ENCODE results near the gene CUZD1.
"Not testable (repeated sequence)": the region's sequence is repeated elsewhere in the genome, so short reads cannot be mapped to it uniquely, and the experiment has no call there.

The CUZD1 gene, protein sequence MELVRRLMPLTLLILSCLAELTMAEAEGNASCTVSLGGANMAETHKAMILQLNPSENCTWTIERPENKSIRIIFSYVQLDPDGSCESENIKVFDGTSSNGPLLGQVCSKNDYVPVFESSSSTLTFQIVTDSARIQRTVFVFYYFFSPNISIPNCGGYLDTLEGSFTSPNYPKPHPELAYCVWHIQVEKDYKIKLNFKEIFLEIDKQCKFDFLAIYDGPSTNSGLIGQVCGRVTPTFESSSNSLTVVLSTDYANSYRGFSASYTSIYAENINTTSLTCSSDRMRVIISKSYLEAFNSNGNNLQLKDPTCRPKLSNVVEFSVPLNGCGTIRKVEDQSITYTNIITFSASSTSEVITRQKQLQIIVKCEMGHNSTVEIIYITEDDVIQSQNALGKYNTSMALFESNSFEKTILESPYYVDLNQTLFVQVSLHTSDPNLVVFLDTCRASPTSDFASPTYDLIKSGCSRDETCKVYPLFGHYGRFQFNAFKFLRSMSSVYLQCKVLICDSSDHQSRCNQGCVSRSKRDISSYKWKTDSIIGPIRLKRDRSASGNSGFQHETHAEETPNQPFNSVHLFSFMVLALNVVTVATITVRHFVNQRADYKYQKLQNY

DNA sequence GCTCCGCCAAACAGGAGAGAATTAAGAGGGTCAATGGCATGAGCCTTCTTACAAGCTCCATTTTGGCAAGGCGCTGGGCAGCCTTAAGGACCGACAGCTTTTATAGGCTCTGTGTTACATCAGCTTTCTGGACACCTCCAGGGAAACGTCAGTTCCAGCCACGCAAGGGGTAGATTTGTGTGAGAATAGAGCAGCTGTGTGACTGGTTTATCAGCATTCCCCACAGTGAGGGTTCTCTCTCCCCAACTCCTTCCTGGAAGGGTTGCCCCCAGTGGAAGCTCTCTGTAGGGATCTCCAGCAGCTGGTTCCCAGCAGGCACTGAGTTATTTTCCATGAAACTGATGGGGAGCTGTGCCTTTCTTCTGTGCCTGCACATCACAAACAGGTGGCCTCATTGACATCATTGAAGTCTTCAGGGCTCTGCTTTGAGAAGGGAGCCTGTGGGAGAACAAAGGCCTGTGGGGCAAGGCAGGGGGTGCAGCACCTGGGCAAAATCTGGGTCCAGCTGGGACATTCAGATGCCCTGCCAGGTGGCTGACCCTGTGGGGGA lies at the start of gene CUZD1:
CUZD1 (minus strand) TSS at position 75 of the 550 bp plus-strand sequence; CDS start at position 61, 14 bp downstream.
- DNase-seq, result no peak

DNA sequence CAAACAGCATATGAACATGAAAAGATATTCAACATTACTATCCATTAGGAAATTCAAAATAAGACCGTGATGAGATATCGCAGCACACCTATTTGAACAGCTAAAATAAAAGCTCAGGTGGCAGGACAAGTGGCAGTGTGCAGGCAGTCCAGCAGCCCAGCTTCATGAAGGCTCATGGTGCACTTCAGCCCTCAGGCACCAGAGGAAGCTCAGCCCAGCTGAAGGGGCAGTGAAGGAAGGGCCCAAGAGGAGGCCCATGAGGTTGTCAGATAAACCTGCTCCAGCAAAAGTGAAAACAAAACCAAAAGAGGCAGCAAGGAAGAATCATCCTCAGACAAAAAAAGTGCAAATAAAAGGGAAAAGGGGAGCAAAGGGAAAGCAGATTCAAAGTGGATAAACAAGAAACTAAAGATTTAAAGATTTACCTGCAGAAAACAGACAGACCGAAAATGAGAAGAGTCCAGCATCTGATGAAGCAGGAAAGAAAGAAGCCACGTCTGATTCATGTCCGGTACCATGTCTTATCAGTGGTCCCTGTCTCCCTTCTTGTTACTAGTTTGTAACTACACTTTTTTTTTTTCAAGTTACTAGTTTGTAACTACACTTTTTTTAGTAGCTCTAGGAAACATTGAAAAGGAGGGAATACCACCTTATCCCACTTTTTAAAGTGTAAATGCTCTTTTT lies 48.7 kb upstream of the CUZD1 start:
- DNase-seq, result no peak

DNA sequence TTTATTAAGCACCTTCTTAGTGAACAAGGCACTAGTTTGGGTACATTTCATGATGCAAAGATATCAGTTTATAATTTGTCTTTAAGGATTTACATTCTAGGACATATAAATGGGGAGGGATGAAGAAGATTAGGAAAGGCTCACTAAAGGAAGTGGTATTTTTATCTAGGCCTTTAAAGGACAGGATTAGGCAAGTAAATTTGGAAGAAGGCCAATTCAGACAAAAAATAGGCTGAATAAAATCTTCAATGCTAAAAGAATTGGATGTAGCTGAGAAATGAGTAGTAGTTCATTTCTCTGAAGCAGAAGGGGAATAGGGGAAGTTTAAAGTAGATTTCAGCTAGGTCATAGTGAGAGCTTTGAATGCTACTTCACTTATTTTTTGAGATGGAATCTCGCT lies 38.5 kb upstream of the CUZD1 start:
- DNase-seq, result no peak

DNA sequence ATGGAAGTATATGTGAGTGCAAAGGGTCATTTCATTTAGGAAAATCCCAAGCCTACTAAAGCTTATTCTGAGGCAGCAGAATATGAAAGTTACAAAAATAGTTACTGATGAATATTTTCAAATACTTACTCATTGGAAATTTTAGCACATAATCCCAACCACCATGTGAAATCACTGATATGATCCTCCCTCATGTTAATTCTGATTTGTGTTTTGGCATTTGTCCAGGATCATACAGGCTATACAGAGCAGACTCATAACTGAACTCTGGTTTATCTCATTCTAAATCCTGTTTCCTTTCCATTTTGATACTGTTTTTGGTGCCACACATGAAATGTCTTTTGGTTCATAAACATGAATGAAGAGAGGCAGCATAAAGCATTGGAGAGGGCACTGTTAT lies 37.1 kb upstream of the CUZD1 start:
- no peak for DNase-seq

DNA sequence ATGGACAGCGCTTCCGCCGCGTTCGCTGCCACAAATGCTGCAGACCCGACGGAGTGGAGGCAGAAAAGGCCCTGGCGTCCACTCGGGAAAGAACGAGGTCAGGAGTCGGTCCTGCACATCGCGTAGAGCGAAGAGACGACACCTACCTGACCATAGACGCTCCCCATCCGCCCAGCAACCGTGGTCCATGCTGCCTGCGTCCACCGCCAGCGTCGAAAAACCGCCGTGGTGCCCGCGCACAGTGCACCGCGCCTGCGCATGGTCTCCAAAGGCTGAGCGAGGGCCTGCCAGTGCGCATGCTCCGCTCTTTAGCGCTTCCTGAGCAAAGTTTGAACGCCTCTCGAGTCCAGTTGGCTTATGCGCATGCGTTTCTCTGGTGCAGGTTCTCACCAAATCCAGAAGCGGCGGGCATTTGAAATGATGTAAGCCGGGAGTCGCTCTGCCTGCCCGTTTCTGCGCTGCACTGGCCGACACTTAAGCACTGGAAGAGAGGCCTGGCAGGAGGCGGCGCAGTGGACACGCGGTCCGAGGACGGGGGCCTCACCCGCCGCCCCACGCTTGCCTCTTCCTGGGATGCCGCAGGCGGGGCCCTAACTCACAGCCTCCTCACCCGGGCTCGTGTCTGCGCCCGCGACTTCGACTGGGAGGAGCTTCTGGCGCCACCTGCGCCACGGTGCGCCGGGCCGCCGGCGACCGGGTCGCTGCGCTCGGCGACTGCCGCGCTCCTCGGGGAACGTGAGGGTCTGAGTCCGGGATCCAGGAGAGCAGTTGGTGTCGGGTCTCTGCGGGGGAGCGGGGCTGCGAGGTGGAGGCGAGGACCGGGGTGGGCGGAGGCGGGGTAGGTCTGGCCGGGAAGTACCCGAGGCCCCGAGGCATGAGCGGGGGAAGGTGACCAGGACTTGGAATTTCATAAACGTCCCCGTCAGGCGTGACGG lies 33.9 kb upstream of the CUZD1 start, which contains the start of gene FAM24B:
FAM24B (minus strand) TSS at position 243 of the 935 bp plus-strand sequence. CDS start 29,066 bp downstream, outside the sequence.
- DNase-seq, result peak; percentile 92

DNA sequence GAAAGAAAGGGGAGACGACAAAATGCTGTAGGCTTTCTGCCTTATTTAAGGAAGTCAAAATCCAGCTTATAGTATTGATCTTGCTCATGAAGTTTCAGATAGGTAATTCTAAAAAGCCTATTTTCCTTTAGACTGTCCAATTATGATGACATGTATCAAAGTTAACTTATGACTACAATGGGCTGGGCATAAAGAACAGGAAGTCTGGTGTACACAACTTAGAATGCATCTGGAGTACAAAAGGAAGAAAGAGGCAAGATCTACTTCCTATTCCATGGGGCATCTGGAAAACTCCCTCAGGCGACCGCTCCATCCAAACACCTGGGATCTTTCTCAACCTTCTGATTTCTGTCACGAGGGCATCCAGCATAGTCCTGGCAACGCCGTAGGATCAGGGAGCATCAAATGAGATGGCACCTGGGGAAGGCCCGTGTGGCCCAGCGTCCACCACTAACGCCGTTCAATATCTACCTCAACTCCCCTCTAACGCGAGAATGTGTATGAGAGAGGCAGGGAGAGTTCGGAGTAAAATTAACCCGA lies 33.2 kb upstream of the CUZD1 start:
- DNase-seq, result no peak

DNA sequence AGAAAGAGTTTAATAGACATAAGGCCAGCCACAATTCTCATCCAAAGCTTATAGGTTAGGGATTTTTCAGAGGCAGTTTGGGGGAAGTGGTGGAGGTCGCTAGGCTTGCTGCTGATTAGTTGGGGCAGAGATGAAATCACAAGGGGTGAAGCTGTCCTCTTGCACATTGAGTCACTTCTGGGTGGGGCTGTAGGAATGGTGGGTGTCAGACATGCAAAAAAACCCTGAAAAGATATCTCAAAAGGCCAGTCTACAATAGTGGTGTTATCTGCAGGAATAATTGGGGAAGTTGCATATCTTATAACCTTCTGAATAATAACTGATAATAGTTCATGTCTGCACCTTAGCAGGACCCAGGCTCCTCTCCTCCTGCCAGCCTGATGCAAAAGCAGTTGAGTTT lies 31.6 kb upstream of the CUZD1 start:
- no peak for DNase-seq

DNA sequence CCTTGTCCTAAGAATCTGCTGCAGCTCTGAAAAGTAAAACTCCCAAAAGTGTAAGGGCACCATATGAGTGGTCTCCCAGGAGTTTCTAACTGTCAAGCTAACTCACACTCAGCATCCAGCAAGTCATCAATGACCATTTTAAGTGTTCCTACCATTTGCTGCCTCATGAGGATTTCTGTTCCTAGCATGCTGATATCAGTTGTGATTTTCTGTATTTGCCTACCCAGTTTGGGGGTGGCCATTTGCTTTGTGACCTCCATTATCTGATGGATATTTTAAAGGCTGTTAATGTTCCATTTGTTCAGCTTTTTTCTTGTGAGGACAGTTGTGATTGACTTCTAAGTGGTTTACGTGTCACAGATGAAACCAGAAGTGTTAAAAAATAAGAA lies 30.8 kb upstream of the CUZD1 start:
- no peak for DNase-seq

DNA sequence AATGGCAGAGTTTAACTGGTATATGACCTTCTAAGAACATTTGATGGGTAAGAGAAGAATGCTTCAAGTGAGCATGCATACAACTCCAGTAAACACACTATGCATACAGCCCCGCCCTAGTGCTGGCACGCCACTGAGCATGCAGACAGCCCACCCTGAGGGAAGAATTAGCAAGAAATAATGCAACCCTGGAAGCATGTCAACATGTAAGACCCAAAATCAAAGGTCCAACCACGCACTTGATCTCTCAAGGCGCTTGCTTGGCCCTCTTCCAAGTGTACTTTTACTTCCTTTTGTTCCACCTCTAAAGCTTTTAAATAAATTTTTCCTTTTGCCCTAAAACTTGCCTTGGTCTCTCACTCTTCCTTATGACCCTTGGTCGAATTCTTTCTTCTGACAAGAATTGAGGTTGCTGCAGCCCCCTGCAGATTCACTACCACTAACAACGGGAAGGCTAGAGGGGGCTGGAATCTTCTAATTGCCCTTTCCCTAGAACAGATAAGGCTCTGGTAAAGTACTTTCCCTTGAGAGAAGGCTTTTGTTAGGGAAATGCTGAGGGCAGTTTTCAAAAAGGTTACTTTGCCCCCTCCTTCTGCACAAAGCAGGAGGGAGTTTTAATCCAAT lies 30.3 kb upstream of the CUZD1 start:
- DNase-seq, result no peak

DNA sequence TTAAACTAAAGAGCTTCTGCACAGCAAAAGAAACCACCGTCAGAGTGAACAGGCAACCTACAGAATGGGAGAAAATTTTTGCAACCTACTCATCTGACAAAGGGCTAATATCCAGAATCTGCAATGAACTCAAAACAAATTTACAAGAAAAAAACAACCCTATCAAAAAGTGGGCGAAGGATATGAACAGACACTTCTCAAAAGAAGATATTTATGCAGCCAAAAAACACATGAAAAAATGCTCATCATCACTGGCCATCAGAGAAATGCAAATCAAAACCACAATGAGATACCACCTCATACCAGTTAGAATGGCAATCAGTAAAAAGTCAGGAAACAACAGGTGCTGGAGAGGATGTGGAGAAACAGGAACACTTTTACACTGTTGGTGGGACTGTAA lies 26.3 kb upstream of the CUZD1 start:
- not testable (repeated sequence) for DNase-seq

DNA sequence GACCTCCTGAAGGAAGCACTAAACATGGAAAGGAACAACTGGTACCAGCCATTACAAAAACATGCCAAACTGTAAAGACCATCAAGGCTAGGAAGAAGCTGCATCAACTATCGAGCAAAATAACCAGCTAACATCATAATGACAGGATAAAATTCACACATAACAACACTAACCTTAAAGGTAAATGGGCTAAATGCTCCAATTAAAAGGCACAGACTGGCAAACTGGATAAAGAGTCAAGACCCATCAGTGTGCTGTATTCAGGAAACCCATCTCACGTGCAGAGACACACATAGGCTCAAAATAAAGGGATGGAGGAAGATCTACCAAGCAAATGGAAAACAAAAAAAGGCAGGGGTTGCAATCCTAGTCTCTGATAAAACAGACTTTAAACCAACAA lies 23.1 kb upstream of the CUZD1 start:
- not testable (repeated sequence) for DNase-seq

DNA sequence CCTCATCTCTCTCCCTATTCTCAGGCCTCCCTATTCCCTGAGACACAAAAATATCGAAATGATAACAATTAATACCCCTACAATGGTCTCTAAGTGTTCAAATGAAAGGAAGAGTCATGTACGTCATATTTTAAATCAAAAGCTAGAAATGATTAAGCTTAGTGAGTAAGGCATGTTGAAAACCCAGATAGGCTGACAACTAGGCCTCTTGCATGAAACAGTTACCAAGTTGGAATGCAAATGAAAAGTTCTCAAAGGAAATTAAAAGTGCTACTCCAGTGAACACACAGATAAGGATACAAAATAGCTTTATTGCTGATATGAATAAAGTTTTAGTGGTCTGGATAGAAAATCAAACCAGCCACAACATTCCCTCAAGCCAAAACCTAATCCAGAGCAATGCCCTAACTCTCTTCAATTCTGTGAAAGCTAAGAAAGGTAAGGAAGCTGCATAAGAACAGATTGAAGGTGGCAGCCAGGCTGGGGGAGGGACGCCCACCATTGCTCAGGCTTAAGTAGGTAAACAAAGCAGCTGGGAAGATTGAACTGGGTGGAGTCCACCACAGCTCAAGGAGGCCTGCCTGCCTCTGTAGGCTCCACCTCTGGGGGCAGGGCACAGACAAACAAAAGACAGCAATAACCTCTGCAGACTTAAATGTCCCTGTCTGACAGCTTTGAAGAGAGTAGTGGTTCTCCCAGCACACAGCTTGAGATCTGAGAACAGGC lies 21.3 kb upstream of the CUZD1 start:
- DNase-seq, result not testable (repeated sequence)

DNA sequence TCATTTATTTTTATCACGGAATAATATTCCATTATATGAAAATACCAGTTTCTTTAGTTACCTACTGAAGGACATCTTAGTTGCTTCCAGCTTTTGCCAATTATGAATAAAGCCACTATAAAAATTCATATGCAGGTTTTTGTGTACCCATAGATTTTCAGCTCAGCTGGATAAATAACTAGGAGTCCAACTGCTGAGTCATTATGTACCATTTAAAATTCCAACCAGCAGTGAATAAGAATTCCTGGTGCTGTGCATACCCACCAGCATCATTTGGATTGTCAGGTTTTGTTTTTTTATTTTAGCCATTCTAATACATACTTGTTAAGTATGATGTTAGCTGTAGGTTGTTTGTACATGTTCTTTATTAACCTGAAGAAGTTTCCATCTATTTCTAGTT lies 19.2 kb upstream of the CUZD1 start:
- no peak for DNase-seq

DNA sequence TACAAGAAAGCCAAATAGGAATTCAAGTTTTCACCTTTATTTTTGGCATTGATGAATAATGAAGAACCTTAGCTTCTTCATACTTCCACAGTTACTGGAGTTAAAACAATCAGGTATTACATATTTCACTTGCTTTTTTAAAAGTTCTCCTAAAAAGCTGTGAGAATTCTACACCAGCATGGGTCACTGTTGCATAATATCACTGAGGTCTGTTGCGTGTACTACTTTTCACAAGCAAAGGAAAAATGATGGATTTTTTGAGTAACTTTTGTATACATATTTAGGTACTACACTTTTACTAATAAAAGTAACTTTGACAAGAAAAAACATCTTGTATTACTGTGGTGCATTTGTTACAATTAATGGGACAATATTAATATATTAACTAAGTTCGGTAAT lies 18.5 kb upstream of the CUZD1 start:
- no peak for DNase-seq

DNA sequence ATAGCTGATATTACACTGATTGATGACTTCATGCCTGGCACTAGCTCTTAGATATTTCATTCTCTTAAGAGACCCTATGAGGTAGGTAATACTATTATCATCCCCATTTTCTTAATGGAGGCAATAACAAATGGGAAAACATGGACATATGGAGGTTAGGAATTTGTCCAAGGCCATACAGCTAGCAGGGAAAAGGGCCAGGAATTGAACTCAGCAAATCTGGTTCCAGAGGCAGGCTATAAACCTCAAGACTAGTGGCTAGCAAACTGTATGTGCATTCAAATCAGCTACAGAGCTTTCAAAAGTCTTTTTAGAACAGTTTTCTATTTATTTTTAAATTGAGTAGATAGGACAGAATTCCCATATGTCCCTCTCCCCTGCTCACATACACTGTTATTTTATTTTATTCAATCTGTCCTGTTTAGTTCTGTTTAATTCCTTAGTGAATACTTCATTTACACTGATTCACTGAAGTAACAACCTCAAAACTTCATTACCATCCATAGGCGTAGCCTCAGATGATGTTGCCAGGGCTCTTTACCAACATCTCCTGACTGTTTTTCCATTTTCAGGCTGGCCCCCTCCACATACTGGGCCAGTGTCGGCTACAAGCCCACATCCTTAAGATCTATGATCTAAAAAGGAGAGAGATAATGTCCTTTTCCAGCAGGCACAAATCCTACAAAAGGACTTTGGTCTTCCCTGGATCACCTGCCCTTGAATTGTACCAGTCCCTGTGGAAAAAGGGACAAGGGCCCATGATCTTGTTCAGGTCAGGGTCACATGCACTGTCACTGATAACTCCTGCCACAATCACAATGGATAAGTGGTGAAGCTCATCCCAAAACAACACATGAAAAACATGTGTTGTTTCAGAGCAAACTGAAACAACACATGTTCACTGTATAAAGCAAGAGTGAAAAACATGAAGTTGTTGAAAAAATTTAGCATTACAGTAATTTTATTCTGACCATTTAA lies 17.8 kb upstream of the CUZD1 start:
- no peak for DNase-seq

DNA sequence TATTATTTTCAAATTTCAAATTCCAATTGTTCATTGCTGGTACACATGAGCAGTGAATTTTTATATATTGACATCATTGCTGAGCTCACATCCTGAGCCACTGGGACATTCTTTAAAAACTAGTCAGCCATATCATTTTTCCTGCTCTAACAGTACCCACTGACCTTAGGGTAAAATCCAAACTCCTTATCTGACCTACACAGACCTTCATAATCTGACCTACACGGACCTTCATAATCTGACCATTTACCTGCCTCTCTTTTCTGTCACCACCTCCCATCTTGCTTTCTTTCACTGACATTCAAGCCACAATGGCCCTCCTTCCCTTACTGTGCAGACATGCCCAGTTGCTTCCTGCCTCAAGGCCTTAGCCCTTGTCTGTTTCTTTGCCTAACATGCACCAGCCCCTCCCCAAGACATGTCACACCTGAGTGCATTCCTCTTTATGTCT lies 16.1 kb upstream of the CUZD1 start:
- no peak for DNase-seq

DNA sequence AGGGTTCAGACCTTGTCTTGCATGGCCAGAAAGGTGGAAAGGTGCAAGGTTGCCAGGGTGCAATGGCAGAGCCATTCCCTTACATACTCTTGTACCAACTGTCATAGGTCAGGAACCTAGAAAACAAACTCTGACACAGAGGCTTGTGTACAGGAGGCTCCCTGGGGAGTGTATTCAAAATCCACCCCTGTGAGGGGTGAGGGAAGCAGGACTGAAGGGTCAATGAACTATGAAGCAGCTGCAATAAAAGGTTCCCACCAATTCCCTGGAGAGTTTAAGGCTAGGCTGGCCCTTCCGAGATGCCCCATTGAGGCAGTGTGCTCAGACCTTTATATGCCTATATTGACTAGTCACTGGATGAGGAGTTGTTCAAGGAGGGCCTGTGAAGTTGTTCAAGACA lies 13.9 kb upstream of the CUZD1 start:
- no peak for DNase-seq

DNA sequence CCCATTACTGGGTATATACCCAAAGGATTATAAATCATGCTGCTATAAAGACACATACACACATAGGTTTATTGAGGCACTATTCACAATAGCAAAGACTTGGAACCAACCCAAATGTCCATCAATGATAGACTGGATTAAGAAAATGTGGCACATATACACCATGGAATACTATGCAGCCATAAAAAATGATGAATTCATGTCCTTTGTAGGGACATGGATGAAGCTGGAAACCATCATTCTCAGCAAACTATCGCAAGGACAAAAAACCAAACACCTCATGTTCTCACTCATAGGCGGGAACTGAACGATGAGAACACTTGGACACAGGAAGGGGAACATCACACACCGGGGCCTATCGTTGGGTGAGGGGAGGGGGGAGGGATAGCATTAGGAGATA lies 12.4 kb upstream of the CUZD1 start:
- DNase-seq, result not testable (repeated sequence)

DNA sequence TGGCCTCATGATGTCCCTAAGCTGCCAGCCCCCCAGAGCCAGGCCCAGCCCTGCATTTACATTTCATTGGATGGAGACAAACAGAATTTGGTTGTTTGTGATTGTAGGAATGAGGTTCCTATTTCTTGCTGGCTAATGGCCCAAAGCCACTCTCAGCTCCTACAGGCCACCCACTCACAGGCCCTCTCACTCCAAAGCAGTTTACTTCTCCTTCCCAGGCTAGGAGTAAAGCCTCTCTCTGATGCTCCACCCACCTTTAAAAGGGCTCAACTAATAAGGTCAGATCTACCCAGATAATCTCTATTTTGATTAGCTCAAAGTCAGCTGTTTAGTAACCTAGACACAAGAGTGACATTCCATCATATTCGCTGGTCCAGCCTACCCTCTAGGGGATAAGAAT lies 11.2 kb upstream of the CUZD1 start:
- no peak for DNase-seq

DNA sequence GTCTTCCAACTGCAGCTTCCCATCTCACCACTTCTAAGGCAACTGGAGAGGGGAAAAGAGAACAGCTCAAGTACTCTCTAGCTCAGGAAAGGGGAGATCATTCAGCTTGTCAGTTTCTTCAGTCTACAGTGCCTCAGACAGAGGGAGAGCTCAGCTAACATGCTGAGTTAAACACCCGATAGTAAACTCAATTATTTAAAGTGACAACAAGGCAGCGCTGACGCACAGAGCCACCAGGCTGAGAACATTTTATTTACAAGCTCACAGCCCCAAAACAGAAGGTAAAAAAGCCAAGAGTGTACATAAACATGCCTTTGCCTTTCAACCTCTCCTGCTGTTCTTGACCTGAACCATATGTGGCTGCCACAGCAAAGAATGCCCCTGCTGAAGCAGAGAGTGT lies 10.1 kb upstream of the CUZD1 start:
- DNase-seq, result no peak

All from activated CD4-positive, alpha-beta T cell treated with anti-CD3 and anti-CD28 coated beads for 1 hour (primary cell).